ENCODE measurements around the gene C4orf17. TPM values are rescaled to one million over a fixed set of nuclear protein-coding genes. Genes with fewer than 3 reads are reported as not detected.

C4orf17 gene
- total RNA-seq, 1 experiment from 2014 or later, result not detected

- no peaks in the 10 kb centered on the region for H3K9me3 ChIP-seq (replicated peaks)
- no peak overlapping the region for H3K27ac ChIP-seq
- H3K4me3 ChIP-seq, result no peak overlapping the region
- H3K36me3 ChIP-seq, result no peaks in the 10 kb centered on the region
- H3K4me1 ChIP-seq (replicated peaks), result no peaks in the 10 kb centered on the region
- DNase-seq (ENCODE audit: low read depth in 1 of 2, low spot score in 2 of 2), result no peak
- peaks cover 6% of the 10 kb centered on the region; the same call in 1 of the 2 replicates for H3K27me3 ChIP-seq (replicated peaks)
These were observed 61.1 kb downstream of the C4orf17 start for GRCh38 chr4:99571883-99572282.

- Histone ChIP-seq H3K36me3 (no peaks in the 10 kb centered on the region), H3K27me3 (replicated peaks) (peaks cover 6% of the 10 kb centered on the region; the same call in 1 of the 2 replicates), H3K4me3 (no peak overlapping the region), H3K4me1 (replicated peaks) (no peaks in the 10 kb centered on the region), H3K9me3 (replicated peaks) (no peaks in the 10 kb centered on the region), H3K27ac (no peak overlapping the region)
- DNase-seq (ENCODE audit: low read depth in 1 of 2, low spot score in 2 of 2), result no peak
These were observed 61.9 kb downstream of the C4orf17 start for GRCh38 chr4:99572527-99573240.

GRCh38 chr4:99573735-99574368 lies 63.0 kb downstream of the C4orf17 start:
- no peaks in the 10 kb centered on the region for H3K36me3 ChIP-seq
- H3K9me3 ChIP-seq (replicated peaks), result no peaks in the 10 kb centered on the region
- DNase-seq (ENCODE audit: low read depth in 1 of 2, low spot score in 2 of 2), result no peak
- no peak overlapping the region for H3K27ac ChIP-seq
- H3K4me3 ChIP-seq, result no peak overlapping the region
- H3K27me3 ChIP-seq (replicated peaks), result peaks cover 6% of the 10 kb centered on the region; the same call in 1 of the 2 replicates
- no peaks in the 10 kb centered on the region for H3K4me1 ChIP-seq (replicated peaks)

GRCh38 chr4:99574530-99575324 lies 63.9 kb downstream of the C4orf17 start, which contains the start of gene MTTP:
TSS of gene MTTP (plus strand) at chr4:99574824. CDS start at chr4:99574910, 86 bp downstream.
- Histone ChIP-seq H3K4me3 (no peak within 1 kb of the TSS), H3K27ac (no peak within 1 kb of the TSS), H3K9me3 (replicated peaks) (no peaks in the 10 kb centered on the region), H3K27me3 (replicated peaks) (peaks cover 6% of the 10 kb centered on the region; the same call in 1 of the 2 replicates), H3K36me3 (no peaks in the 10 kb centered on the region), H3K4me1 (replicated peaks) (no peaks in the 10 kb centered on the region)
- no peak for DNase-seq (ENCODE audit: low read depth in 1 of 2, low spot score in 2 of 2)

- DNase-seq (ENCODE audit: low read depth in 1 of 2, low spot score in 2 of 2), result no peak
- no peaks in the 10 kb centered on the region for H3K36me3 ChIP-seq
- no peaks in the 10 kb centered on the region for H3K9me3 ChIP-seq (replicated peaks)
- H3K4me1 ChIP-seq (replicated peaks), result no peaks in the 10 kb centered on the region
- no peaks in the 10 kb centered on the region; the same call in 1 of the 2 replicates for H3K27me3 ChIP-seq (replicated peaks)
- no peak overlapping the region for H3K27ac ChIP-seq
- no peak overlapping the region for H3K4me3 ChIP-seq
These were observed 67.9 kb downstream of the C4orf17 start for GRCh38 chr4:99578714-99579113.

GRCh38 chr4:99585516-99585915 lies 74.7 kb downstream of the C4orf17 start:
- no peak for DNase-seq (ENCODE audit: low read depth in 1 of 2, low spot score in 2 of 2)
- no peak overlapping the region for H3K27ac ChIP-seq

GRCh38 chr4:99586322-99586721 lies 75.5 kb downstream of the C4orf17 start:
- DNase-seq (ENCODE audit: low read depth in 1 of 2, low spot score in 2 of 2), result no peak

More at GRCh38 chr4:99585516-99585915, 74.7 kb downstream of the C4orf17 start:
- H3K27me3 ChIP-seq (replicated peaks), result no peaks in the 10 kb centered on the region; the same call in 1 of the 2 replicates
- H3K4me3 ChIP-seq, result no peak overlapping the region
- no peaks in the 10 kb centered on the region for H3K9me3 ChIP-seq (replicated peaks)
- H3K36me3 ChIP-seq, result no peaks in the 10 kb centered on the region
- H3K4me1 ChIP-seq (replicated peaks), result no peaks in the 10 kb centered on the region

GRCh38 chr4:99586797-99587196 lies 76.0 kb downstream of the C4orf17 start:
- no peak overlapping the region for H3K27ac ChIP-seq
- no peaks in the 10 kb centered on the region for H3K9me3 ChIP-seq (replicated peaks)
- no peaks in the 10 kb centered on the region; the same call in 1 of the 2 replicates for H3K27me3 ChIP-seq (replicated peaks)
- no peak for DNase-seq (ENCODE audit: low read depth in 1 of 2, low spot score in 2 of 2)
- H3K36me3 ChIP-seq, result no peaks in the 10 kb centered on the region
- H3K4me3 ChIP-seq, result no peak overlapping the region
- H3K4me1 ChIP-seq (replicated peaks), result no peaks in the 10 kb centered on the region

More at GRCh38 chr4:99586322-99586721, 75.5 kb downstream of the C4orf17 start:
- H3K36me3 ChIP-seq, result no peaks in the 10 kb centered on the region
- no peaks in the 10 kb centered on the region; the same call in 1 of the 2 replicates for H3K27me3 ChIP-seq (replicated peaks)
- no peak overlapping the region for H3K27ac ChIP-seq
- H3K4me3 ChIP-seq, result no peak overlapping the region
- H3K4me1 ChIP-seq (replicated peaks), result no peaks in the 10 kb centered on the region
- no peaks in the 10 kb centered on the region for H3K9me3 ChIP-seq (replicated peaks)

- H3K27me3 ChIP-seq (replicated peaks), result no peaks in the 10 kb centered on the region; the same call in 1 of the 2 replicates
- H3K4me3 ChIP-seq, result no peak overlapping the region
- H3K27ac ChIP-seq, result no peak overlapping the region
- no peaks in the 10 kb centered on the region for H3K36me3 ChIP-seq
- no peak for DNase-seq (ENCODE audit: low read depth in 1 of 2, low spot score in 2 of 2)
- H3K9me3 ChIP-seq (replicated peaks), result no peaks in the 10 kb centered on the region
- H3K4me1 ChIP-seq (replicated peaks), result no peaks in the 10 kb centered on the region
These were observed 76.5 kb downstream of the C4orf17 start for GRCh38 chr4:99587309-99587708.

- DNase-seq (ENCODE audit: low read depth in 1 of 2, low spot score in 2 of 2), result no peak
- no peaks in the 10 kb centered on the region for H3K36me3 ChIP-seq
These were observed 77.0 kb downstream of the C4orf17 start for GRCh38 chr4:99587803-99588202.

GRCh38 chr4:99591757-99592156 lies 80.9 kb downstream of the C4orf17 start:
- DNase-seq (ENCODE audit: low read depth in 1 of 2, low spot score in 2 of 2), result no peak
- Histone ChIP-seq H3K36me3 (no peaks in the 10 kb centered on the region), H3K4me3 (no peak overlapping the region), H3K27ac (no peak overlapping the region), H3K4me1 (replicated peaks) (no peaks in the 10 kb centered on the region), H3K9me3 (replicated peaks) (no peaks in the 10 kb centered on the region), H3K27me3 (replicated peaks) (no peaks in the 10 kb centered on the region)

More at GRCh38 chr4:99587803-99588202, 77.0 kb downstream of the C4orf17 start:
- Histone ChIP-seq H3K27me3 (replicated peaks) (no peaks in the 10 kb centered on the region; the same call in 1 of the 2 replicates), H3K4me1 (replicated peaks) (no peaks in the 10 kb centered on the region), H3K27ac (no peak overlapping the region), H3K4me3 (no peak overlapping the region), H3K9me3 (replicated peaks) (no peaks in the 10 kb centered on the region)

Measured in SJSA1 (cell line).